CD8-positive, alpha-beta memory T cell (primary cell): ENCODE data around the gene IGFBP3. TPM values are rescaled to one million over a fixed set of nuclear protein-coding genes. Genes with fewer than 3 reads are reported as not detected.

Source experiments
- CTCF ChIA-PET: fragments of 350-600 bp; sonication (Branson Sonifier 250); formaldehyde crosslinking; loops from one replicate; lab custom pipeline; 2021; ENCODE audit warnings: antibody characterized with exemption; lab: Charles Lee
- POLR2A ChIA-PET: fragments of 350-600 bp; sonication (Branson Sonifier 250); formaldehyde crosslinking; loops from one replicate; lab custom pipeline; 2021; ENCODE audit warnings: antibody characterized with exemption; lab: Charles Lee
- DNase-seq, 5 donors: peaks; one replicate each; pipeline versions ENCODE4 v3.0.0 to v3.0.0-alpha.2; 2020 to 2022; ENCODE audit warnings: mixed read lengths in 1 of 5
- H3K27ac ChIP-seq: one replicate; pipeline ENCODE4 v1.7.0; 2013; ENCODE audit warnings: low read depth, mild to moderate bottlenecking, low read length, moderate library complexity
- H3K27me3 ChIP-seq: 2 replicates; pipeline ENCODE4 v1.7.0; 2013; ENCODE audit warnings: low read length, mild to moderate bottlenecking; ENCODE audit not compliant: insufficient read depth, poor library complexity, severe bottlenecking
- H3K36me3 ChIP-seq: 2 replicates; pipeline ENCODE4 v1.7.0; 2013; ENCODE audit warnings: mild to moderate bottlenecking, low read length, moderate library complexity; ENCODE audit not compliant: insufficient read depth
- H3K4me1 ChIP-seq: 2 replicates; pipeline ENCODE4 v1.7.0; 2013; ENCODE audit warnings: mild to moderate bottlenecking, low read length, moderate library complexity; ENCODE audit not compliant: insufficient read depth
- H3K4me3 ChIP-seq: 2 replicates; pipeline ENCODE4 v1.7.0; 2013; ENCODE audit warnings: mild to moderate bottlenecking, low read length
- H3K9me3 ChIP-seq: 2 replicates; pipeline ENCODE4 v1.7.0; 2013; ENCODE audit warnings: mild to moderate bottlenecking, low read length
- H3K27ac Mint-ChIP-seq, 8 donors: one replicate each; pipeline ENCODE4 v1.8.0; 2020 to 2021; ENCODE audit warnings: mixed read lengths in 8 of 8, mild to moderate bottlenecking in 6 of 8, inconsistent platforms in 3 of 8, moderate library complexity in 3 of 8
- H3K27me3 Mint-ChIP-seq, 2 donors: one replicate each; pipeline ENCODE4 v1.8.0; 2020 to 2021; ENCODE audit warnings: mixed read lengths in 2 of 2, mild to moderate bottlenecking in 1 of 2, moderate library complexity in 1 of 2
- H3K36me3 Mint-ChIP-seq, 3 donors: one replicate each; pipeline ENCODE4 v1.8.0; 2020 to 2021; ENCODE audit warnings: mixed read lengths in 3 of 3, inconsistent platforms in 1 of 3, mild to moderate bottlenecking in 1 of 3
- H3K4me1 Mint-ChIP-seq, 3 donors: one replicate each; pipeline ENCODE4 v1.8.0; 2020 to 2021; ENCODE audit warnings: mixed read lengths in 3 of 3, inconsistent platforms in 1 of 3, mild to moderate bottlenecking in 1 of 3
- H3K4me3 Mint-ChIP-seq, 7 donors: one replicate each; pipeline ENCODE4 v1.8.0; 2020 to 2021; ENCODE audit warnings: mixed read lengths in 7 of 7, mild to moderate bottlenecking in 6 of 7, moderate library complexity in 4 of 7, inconsistent platforms in 2 of 7
- H3K9me3 Mint-ChIP-seq, 5 donors: one replicate each; pipeline ENCODE4 v1.8.0; 2020 to 2022; ENCODE audit warnings: mixed read lengths in 5 of 5, mild to moderate bottlenecking in 3 of 5, moderate library complexity in 2 of 5, inconsistent platforms in 1 of 5
- polyA plus RNA-seq: library from polyadenylated mRNA; unstranded; fragments of 300-500 nt; fragmentation: Illumina TruSeq; gene quantifications from one replicate; pipeline ENCODE4 v1.2.3, GENCODE V29; 2021
- total RNA-seq, 2 experiments: library from RNA; stranded (reverse); gene quantifications; one replicate each; pipeline ENCODE4 v1.2.3, GENCODE V29; 2021

Gene IGFBP3
- total and polyA plus RNA-seq, 3 experiments from 2014 or later = 3.5 to 11.1 (median 4.5) TPM

- peak overlapping the region; percentile 4 for H3K4me3 ChIP-seq
- H3K4me1 ChIP-seq = peaks cover 13% of the 10 kb centered on the region
- ChIA-PET CTCF (interaction anchor here (0.8 to 3.2 kb wide), 10 partner anchors 10 to 436 kb away, joined by 3 to 12 read pairs (median 4); no protein-coding TSS in a partner anchor), POLR2A (no interaction called here)
- H3K27ac ChIP-seq = no peak overlapping the region
- H3K36me3 Mint-ChIP-seq = peaks cover 0 to 4% (median 0%) of the 10 kb centered on the region in 3 donors
- H3K4me1 Mint-ChIP-seq = peaks cover 17 to 55% (median 27%) of the 10 kb centered on the region in 3 donors
- H3K4me3 Mint-ChIP-seq = peak overlapping the region; percentile 33 to 78 (median 69)
- peak overlapping the region in 7 of 8 donors; percentile 35 to 78 (median 56) for H3K27ac Mint-ChIP-seq
- no peaks in the 10 kb centered on the region for H3K9me3 ChIP-seq
- H3K27me3 Mint-ChIP-seq = peaks cover 41 to 52% of the 10 kb centered on the region in 2 donors
- H3K27me3 ChIP-seq = no peaks in the 10 kb centered on the region
- no peaks in the 10 kb centered on the region for H3K36me3 ChIP-seq
- DNase-seq = no peak
- H3K9me3 Mint-ChIP-seq = peaks cover 0 to 2% (median 0%) of the 10 kb centered on the region in 5 donors
Observed at GRCh38 chr7:45921699-45922519, 837 bp upstream of the IGFBP3 start.

GRCh38 chr7:45921381-45921698 lies 268 bp upstream of the IGFBP3 start:
- CTCF ChIA-PET = interaction anchor here (0.8 to 3.2 kb wide), 5 partner anchors 9 to 430 kb away, joined by 3 to 12 read pairs (median 3); no protein-coding TSS in a partner anchor

GRCh38 chr7:45919993-45920459 lies 1.0 kb downstream of the IGFBP3 start:
- ChIA-PET POLR2A (no interaction called here), CTCF (interaction anchor here (0.8 to 1.3 kb wide), 3 partner anchors 29 to 1168 kb away, joined by 3 read pairs; no protein-coding TSS in a partner anchor)
- Histone ChIP-seq H3K36me3 (no peaks in the 10 kb centered on the region), H3K4me1 (peaks cover 13% of the 10 kb centered on the region), H3K27me3 (no peaks in the 10 kb centered on the region), H3K9me3 (no peaks in the 10 kb centered on the region), H3K27ac (no peak overlapping the region), H3K4me3 (no peak overlapping the region)
- Mint-ChIP-seq H3K4me1 (peaks cover 17 to 55% (median 27%) of the 10 kb centered on the region in 3 donors), H3K9me3 (peaks cover 0 to 2% (median 0%) of the 10 kb centered on the region in 5 donors), H3K4me3 (peak overlapping the region; percentile 69 to 94 (median 77)), H3K27me3 (peaks cover 41 to 64% of the 10 kb centered on the region in 2 donors), H3K27ac (peak overlapping the region in 4 of 8 donors; percentile 33 to 96 (median 52)), H3K36me3 (peaks cover 0 to 11% (median 0%) of the 10 kb centered on the region in 3 donors)
- no peak for DNase-seq

More at GRCh38 chr7:45921381-45921698, 268 bp upstream of the IGFBP3 start:
- no peak overlapping the region for H3K4me3 ChIP-seq
- peaks cover 17 to 55% (median 27%) of the 10 kb centered on the region in 3 donors for H3K4me1 Mint-ChIP-seq
- DNase-seq = no peak
- no peaks in the 10 kb centered on the region for H3K36me3 ChIP-seq
- H3K9me3 ChIP-seq = no peaks in the 10 kb centered on the region
- peak overlapping the region in 3 of 8 donors; percentile 67 to 90 (median 78) for H3K27ac Mint-ChIP-seq
- H3K27ac ChIP-seq = no peak overlapping the region
- H3K27me3 Mint-ChIP-seq = peaks cover 41 to 52% of the 10 kb centered on the region in 2 donors
- POLR2A ChIA-PET = interaction anchor here (1.1 kb wide), 1 partner anchor 19 kb away, joined by 3 read pairs; no protein-coding TSS in a partner anchor
- H3K36me3 Mint-ChIP-seq = peaks cover 0 to 4% (median 0%) of the 10 kb centered on the region in 3 donors
- H3K4me1 ChIP-seq = peaks cover 13% of the 10 kb centered on the region
- H3K4me3 Mint-ChIP-seq = peak overlapping the region in 6 of 7 donors; percentile 8 to 78 (median 50)
- no peaks in the 10 kb centered on the region for H3K27me3 ChIP-seq
- peaks cover 0 to 2% (median 0%) of the 10 kb centered on the region in 5 donors for H3K9me3 Mint-ChIP-seq

DNA sequence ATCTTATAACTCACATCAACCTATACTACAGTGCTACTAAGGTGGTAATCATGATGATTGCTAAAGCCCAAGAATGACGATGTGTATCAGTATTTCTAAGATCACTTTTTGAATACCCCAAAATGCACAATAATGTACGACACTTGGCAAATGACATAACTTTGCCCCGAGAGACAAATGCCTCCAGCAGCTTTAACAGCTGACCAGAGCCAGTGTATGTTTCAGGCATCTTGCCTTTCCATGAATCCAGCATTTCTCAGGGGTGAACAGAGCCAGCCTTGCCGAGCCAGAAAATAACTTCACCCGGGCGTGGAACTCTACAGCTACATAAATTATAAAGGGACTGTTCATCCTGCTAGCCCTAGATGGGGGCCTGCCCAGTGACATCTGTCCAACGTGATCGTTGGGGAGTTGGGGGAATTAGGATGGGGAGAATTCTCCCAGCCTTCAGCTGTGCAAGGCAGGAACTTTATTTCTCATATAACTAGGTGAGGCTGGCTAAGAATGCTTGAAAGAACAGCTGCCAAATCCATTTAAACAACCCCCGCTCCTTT lies 1.8 kb downstream of the IGFBP3 start:
- H3K4me1 ChIP-seq = peaks cover 13% of the 10 kb centered on the region
- no peak overlapping the region for H3K27ac ChIP-seq
- H3K36me3 Mint-ChIP-seq = peaks cover 0 to 11% (median 0%) of the 10 kb centered on the region in 3 donors
- H3K4me3 ChIP-seq = no peak overlapping the region
- ChIA-PET CTCF (interaction anchor here (1.1 kb wide), 1 partner anchor 1169 kb away, joined by 3 read pairs; no protein-coding TSS in a partner anchor), POLR2A (interaction anchor here (0.5 kb wide), 1 partner anchor 363 kb away, joined by 9 read pairs; no protein-coding TSS in a partner anchor)
- H3K27ac Mint-ChIP-seq = peak overlapping the region in 1 of 8 donors; percentile 57
- H3K4me3 Mint-ChIP-seq = peak overlapping the region; percentile 58 to 94 (median 76)
- no peaks in the 10 kb centered on the region for H3K36me3 ChIP-seq
- no peaks in the 10 kb centered on the region for H3K9me3 ChIP-seq
- peaks cover 40 to 59% of the 10 kb centered on the region in 2 donors for H3K27me3 Mint-ChIP-seq
- H3K27me3 ChIP-seq = no peaks in the 10 kb centered on the region
- peaks cover 17 to 55% (median 27%) of the 10 kb centered on the region in 3 donors for H3K4me1 Mint-ChIP-seq
- H3K9me3 Mint-ChIP-seq = peaks cover 0 to 2% (median 0%) of the 10 kb centered on the region in 5 donors
- no peak for DNase-seq

DNA sequence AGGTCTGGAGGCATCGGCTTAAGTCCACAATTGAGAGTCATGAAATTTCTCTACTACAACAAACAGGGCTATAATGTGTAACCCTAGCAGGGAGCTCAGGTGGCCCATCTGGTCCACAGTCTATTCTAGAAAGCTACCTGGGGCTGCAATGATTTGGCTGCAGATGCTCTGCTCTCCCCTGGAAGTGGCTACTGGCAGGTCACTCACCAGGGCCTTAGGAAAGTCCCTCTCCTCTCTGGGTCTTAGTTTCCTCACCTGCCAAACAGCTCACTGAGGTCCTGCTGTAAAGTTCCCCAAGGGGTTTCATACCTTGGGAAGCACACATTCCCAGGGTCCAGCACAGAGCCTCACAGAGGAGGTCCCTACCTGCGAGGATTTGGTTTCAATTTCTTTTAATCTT lies 2.5 kb downstream of the IGFBP3 start:
- H3K4me1 ChIP-seq = peaks cover 13% of the 10 kb centered on the region
- no peaks in the 10 kb centered on the region for H3K27me3 ChIP-seq
- no peaks in the 10 kb centered on the region for H3K36me3 ChIP-seq
- peaks cover 0 to 2% (median 0%) of the 10 kb centered on the region in 5 donors for H3K9me3 Mint-ChIP-seq
- DNase-seq = no peak
- POLR2A ChIA-PET = interaction anchor here (0.5 kb wide), 1 partner anchor 363 kb away, joined by 9 read pairs; no protein-coding TSS in a partner anchor
- no peak overlapping the region for H3K4me3 ChIP-seq
- CTCF ChIA-PET = interaction anchor here (1.2 kb wide), 1 partner anchor 1170 kb away, joined by 3 read pairs; no protein-coding TSS in a partner anchor
- peak overlapping the region in 1 of 8 donors; percentile 50 for H3K27ac Mint-ChIP-seq
- peaks cover 36 to 54% of the 10 kb centered on the region in 2 donors for H3K27me3 Mint-ChIP-seq
- H3K27ac ChIP-seq = no peak overlapping the region
- H3K36me3 Mint-ChIP-seq = peaks cover 0 to 11% (median 0%) of the 10 kb centered on the region in 3 donors
- H3K4me1 Mint-ChIP-seq = peaks cover 17 to 54% (median 25%) of the 10 kb centered on the region in 3 donors
- peak overlapping the region in 3 of 7 donors; percentile 13 to 58 (median 15) for H3K4me3 Mint-ChIP-seq
- no peaks in the 10 kb centered on the region for H3K9me3 ChIP-seq

GRCh38 chr7:45917658-45918057 lies 3.4 kb downstream of the IGFBP3 start:
- Mint-ChIP-seq H3K27me3 (peaks cover 38 to 54% of the 10 kb centered on the region in 2 donors), H3K36me3 (peaks cover 0 to 18% (median 0%) of the 10 kb centered on the region in 3 donors), H3K27ac (no peak overlapping the region), H3K4me3 (peak overlapping the region in 2 of 7 donors; percentile 54 to 72), H3K4me1 (peaks cover 9 to 45% (median 16%) of the 10 kb centered on the region in 3 donors), H3K9me3 (no peaks in the 10 kb centered on the region)
- CTCF ChIA-PET = interaction anchor here (1.0 to 1.5 kb wide), 4 partner anchors 12 to 1170 kb away, joined by 3 read pairs; no protein-coding TSS in a partner anchor
- no peak overlapping the region for H3K27ac ChIP-seq
- POLR2A ChIA-PET = no interaction called here
- peaks cover 10% of the 10 kb centered on the region for H3K4me1 ChIP-seq
- H3K9me3 ChIP-seq = no peaks in the 10 kb centered on the region
- no peaks in the 10 kb centered on the region for H3K27me3 ChIP-seq
- no peaks in the 10 kb centered on the region for H3K36me3 ChIP-seq
- H3K4me3 ChIP-seq = no peak overlapping the region
- peak; percentile 48 to 78 (median 53) for DNase-seq

GRCh38 chr7:45917064-45917463 lies 4.0 kb downstream of the IGFBP3 start:
- peaks cover 33 to 52% of the 10 kb centered on the region in 2 donors for H3K27me3 Mint-ChIP-seq
- no peaks in the 10 kb centered on the region for H3K9me3 Mint-ChIP-seq
- Histone ChIP-seq H3K9me3 (no peaks in the 10 kb centered on the region), H3K4me1 (peaks cover 4% of the 10 kb centered on the region), H3K27me3 (no peaks in the 10 kb centered on the region), H3K4me3 (no peak overlapping the region), H3K36me3 (no peaks in the 10 kb centered on the region), H3K27ac (no peak overlapping the region)
- H3K4me3 Mint-ChIP-seq = no peak overlapping the region
- H3K27ac Mint-ChIP-seq = no peak overlapping the region
- peaks cover 0 to 21% (median 0%) of the 10 kb centered on the region in 3 donors for H3K36me3 Mint-ChIP-seq
- POLR2A ChIA-PET = no interaction called here
- H3K4me1 Mint-ChIP-seq = peaks cover 3 to 39% (median 10%) of the 10 kb centered on the region in 3 donors
- CTCF ChIA-PET = interaction anchor here (1.1 to 1.5 kb wide), 2 partner anchors 11 to 26 kb away, joined by 3 to 4 read pairs; no protein-coding TSS in a partner anchor
- DNase-seq = no peak
